H1 (cell line): ENCODE measurements around the gene ZC2HC1C. TPM values are rescaled to one million over a fixed set of nuclear protein-coding genes. Genes with fewer than 3 reads are reported as not detected.
"Not testable (repeated sequence)": the region's sequence is repeated elsewhere in the genome, so short reads cannot be mapped to it uniquely, and the experiment has no call there.

Experiments
- CTCF ChIA-PET: fragments of 300-600 bp; sonication (Branson Sonifier 250); formaldehyde crosslinking; loops from one replicate; lab custom pipeline; 2021; ENCODE audit not compliant: partially characterized antibody; lab: Charles Lee
- POLR2A ChIA-PET: fragments of 300-600 bp; sonication (Branson Sonifier 250); formaldehyde crosslinking; loops from one replicate; lab custom pipeline; 2021; ENCODE audit warnings: inconsistent platforms; ENCODE audit not compliant: partially characterized antibody; lab: Charles Lee
- DNase-seq, 2 experiments: peaks; one replicate each; pipeline versions ENCODE4 v3.0.0 to v3.0.0-alpha.2; 2010 to 2022; ENCODE audit warnings: low spot score in 2 of 2, low read depth in 1 of 2, mixed read lengths in 1 of 2
- FAIRE-seq: peaks from 2 replicates; lab custom pipeline; 2011; peaks lifted over from hg19 to GRCh38; lab: Jason Lieb, UNC
- H2AFZ ChIP-seq: 2 replicates; pipeline ENCODE4 v1.8.1; 2012; ENCODE audit warnings: low read length, inconsistent platforms
- H2AK5ac ChIP-seq: 2 replicates; pipeline ENCODE4 v1.6.1; 2013; ENCODE audit warnings: low read depth, low read length
- H2BK120ac ChIP-seq: replicated peaks from 2 replicates; pipeline ENCODE3; 2013; ENCODE audit warnings: low read depth, low read length, inconsistent platforms
- H2BK12ac ChIP-seq: 2 replicates; pipeline ENCODE4 v1.6.1; 2013; ENCODE audit warnings: low read depth, low read length
- H2BK15ac ChIP-seq: 2 replicates; pipeline ENCODE4 v1.6.1; 2013; ENCODE audit warnings: low read length
- H2BK20ac ChIP-seq: 2 replicates; pipeline ENCODE4 v1.6.1; 2013; ENCODE audit warnings: low read length
- H2BK5ac ChIP-seq: 2 replicates; pipeline ENCODE4 v1.6.1; 2013; ENCODE audit warnings: low read depth, low read length
- H3K14ac ChIP-seq: 2 replicates; pipeline ENCODE4 v1.6.1; 2013; ENCODE audit warnings: inconsistent platforms; ENCODE audit not compliant: insufficient read length
- H3K18ac ChIP-seq: 2 replicates; pipeline ENCODE4 v1.6.1; 2013; ENCODE audit warnings: low read length; ENCODE audit errors: extremely low read depth
- H3K23ac ChIP-seq: 2 replicates; pipeline ENCODE4 v1.6.1; 2013; ENCODE audit warnings: inconsistent platforms; ENCODE audit not compliant: insufficient read length
- H3K23me2 ChIP-seq: 2 replicates; pipeline ENCODE4 v1.6.1; 2013; ENCODE audit warnings: low read depth, low read length
- H3K27ac ChIP-seq: 2 replicates; pipeline ENCODE4 v1.6.1; 2011; ENCODE audit warnings: low read depth, low read length, inconsistent platforms
- H3K27me3 ChIP-seq, 4 experiments: replicated peaks in 1 of 4; 1 replicate in 1 of 4; 2 replicates in 3 of 4; pipeline versions ENCODE4 v1.6.1 to v1.8.1; 2011 to 2013; ENCODE audit warnings: low read length in 3 of 4, mild to moderate bottlenecking in 3 of 4, inconsistent platforms in 2 of 4, mixed read lengths in 2 of 4, moderate library complexity in 1 of 4; ENCODE audit not compliant: control insufficient read depth in 3 of 4, insufficient read depth in 3 of 4; ENCODE audit errors: extremely low read depth in 1 of 4
- H3K36me3 ChIP-seq, 4 experiments: 2 replicates each; pipeline versions ENCODE4 v1.6.1 to v1.8.1; 2011 to 2013; ENCODE audit warnings: mild to moderate bottlenecking in 4 of 4, low read length in 3 of 4, moderate library complexity in 2 of 4, control low read depth in 1 of 4, inconsistent platforms in 1 of 4; ENCODE audit not compliant: insufficient read depth in 4 of 4, control insufficient read depth in 2 of 4
- H3K4ac ChIP-seq: replicated peaks from 2 replicates; pipeline ENCODE3; 2013; ENCODE audit warnings: low read length, low read depth, mixed read lengths, inconsistent platforms; ENCODE audit not compliant: insufficient read length
- H3K4me1 ChIP-seq, 4 experiments: replicated peaks in 1 of 4; 1 replicate in 1 of 4; 2 replicates in 3 of 4; pipeline versions ENCODE4 v1.6.1 to v1.8.1; 2011 to 2013; ENCODE audit warnings: low read length in 3 of 4, inconsistent platforms in 2 of 4, mixed read lengths in 1 of 4; ENCODE audit not compliant: insufficient read depth in 4 of 4, control insufficient read depth in 3 of 4
- H3K4me2 ChIP-seq, 2 experiments: 2 replicates each; pipeline versions ENCODE4 v1.6.1 to v1.8.1; 2011 to 2013; ENCODE audit warnings: low read depth in 2 of 2, low read length in 2 of 2, control low read depth in 1 of 2, inconsistent platforms in 1 of 2, mild to moderate bottlenecking in 1 of 2; ENCODE audit not compliant: insufficient read depth in 1 of 2
- H3K4me3 ChIP-seq, 4 experiments: fragments of 200-600, 300-600 bp in 1 of 4; sonication (generic), shearing (Covaris generic), sonication (Bioruptor Twin) in 1 of 4; 2 replicates each; pipeline versions ENCODE4 v1.5.1 to v1.8.1; 2011 to 2016; ENCODE audit warnings: low read length in 4 of 4, low read depth in 3 of 4, control low read depth in 2 of 4, inconsistent platforms in 2 of 4, mild to moderate bottlenecking in 2 of 4, mixed read lengths in 1 of 4, moderate library complexity in 1 of 4; ENCODE audit not compliant: insufficient read depth in 2 of 4; ENCODE audit errors: extremely low read depth in 1 of 4
- H3K56ac ChIP-seq: replicated peaks from 2 replicates; pipeline ENCODE3; 2013; ENCODE audit warnings: low read depth, mild to moderate bottlenecking, mixed read lengths, low read length, inconsistent platforms; ENCODE audit not compliant: insufficient read length
- H3K79me1 ChIP-seq: 2 replicates; pipeline ENCODE4 v1.6.1; 2013; ENCODE audit warnings: low read depth, low read length, control low read depth
- H3K79me2 ChIP-seq, 2 experiments: 2 replicates each; pipeline versions ENCODE4 v1.6.1 to v1.8.1; 2012 to 2013; ENCODE audit warnings: low read length in 2 of 2, mild to moderate bottlenecking in 2 of 2, inconsistent platforms in 1 of 2; ENCODE audit not compliant: insufficient read depth in 2 of 2, control insufficient read depth in 1 of 2
- H3K9ac ChIP-seq, 4 experiments: replicated peaks in 1 of 4; 1 replicate in 1 of 4; 2 replicates in 3 of 4; pipeline versions ENCODE4 v1.6.1 to v1.8.1; 2011 to 2013; ENCODE audit warnings: low read depth in 3 of 4, low read length in 3 of 4, control low read depth in 2 of 4, mild to moderate bottlenecking in 2 of 4, moderate library complexity in 2 of 4, inconsistent platforms in 1 of 4; ENCODE audit errors: extremely low read depth in 1 of 4
- H3K9me3 ChIP-seq, 2 experiments: 2 replicates each; pipeline versions ENCODE4 v1.6.1 to v1.8.1; 2012 to 2013; ENCODE audit warnings: mild to moderate bottlenecking in 2 of 2, moderate library complexity in 2 of 2, control low read depth in 1 of 2, inconsistent platforms in 1 of 2, low read depth in 1 of 2, low read length in 1 of 2, mixed read lengths in 1 of 2; ENCODE audit not compliant: insufficient read depth in 2 of 2
- H4K20me1 ChIP-seq, 2 experiments: replicated peaks in 1 of 2; 2 replicates each; pipeline versions ENCODE3 to v1.8.1; 2011 to 2013; ENCODE audit warnings: inconsistent platforms in 2 of 2, low read length in 2 of 2, mild to moderate bottlenecking in 1 of 2; ENCODE audit not compliant: insufficient read depth in 2 of 2, control insufficient read depth in 1 of 2
- H4K5ac ChIP-seq: 2 replicates; pipeline ENCODE4 v1.6.1; 2013; ENCODE audit warnings: low read length, low read depth, mixed read lengths, inconsistent platforms; ENCODE audit not compliant: insufficient read length
- H4K8ac ChIP-seq: 2 replicates; pipeline ENCODE4 v1.8.0; 2013; ENCODE audit warnings: mild to moderate bottlenecking, moderate library complexity, low read length, inconsistent platforms; ENCODE audit not compliant: insufficient read depth; ENCODE audit errors: extremely low read depth
- H4K91ac ChIP-seq: replicated peaks from 2 replicates; pipeline ENCODE3; 2013; ENCODE audit warnings: low read length, mixed read lengths, inconsistent platforms; ENCODE audit not compliant: insufficient read length
- WGBS, 2 experiments: shearing (Covaris generic) in 1 of 2; methylation state at CpG; one replicate each; pipeline versions ENCODE4 v1.1.6 to v1.1.7; 2013 to 2015; ENCODE audit warnings: low lambda C conversion rate in 2 of 2, mixed read lengths in 2 of 2, inconsistent platforms in 1 of 2, low coverage in 1 of 2, missing lambda C conversion rate in 1 of 2; ENCODE audit not compliant: insufficient replicate concordance in 2 of 2, insufficient coverage in 1 of 2, insufficient read length in 1 of 2; ENCODE audit errors: extremely low coverage in 1 of 2, missing lambda C conversion rate in 1 of 2; 5-methylcytosine and 5-hydroxymethylcytosine counted together
- polyA plus RNA-seq, 7 experiments: library from polyadenylated mRNA; depleted of rRNA in 3 of 7; stranded (reverse) in 5 of 7; unstranded in 2 of 7; fragments of >200 nt in 5 of 7; fragments of 200-250 nt in 2 of 7; gene quantifications; 1 replicate in 5 of 7; 2 replicates in 1 of 7; 4 replicates in 1 of 7; pipeline versions ENCODE4 v1.2.1 to v1.2.3, GENCODE V29; 2011 to 2013; ENCODE audit warnings: missing spikeins in 2 of 7, mixed read lengths in 2 of 7
- total RNA-seq: library from RNA; stranded (reverse); fragmentation: NEBNext Ultra II Directional; extraction: Animal tissue kit (Norgen Biotek cat#: 25700); gene quantifications from 2 replicates; pipeline ENCODE4 v1.2.1, GENCODE V29; 2021

The ZC2HC1C gene
- total and polyA plus RNA-seq, 2 of the 8 experiments (the other 6 are each of a cell fraction or from before 2014, with no cell fraction given), result 0.57 to 1.2 TPM

DNA sequence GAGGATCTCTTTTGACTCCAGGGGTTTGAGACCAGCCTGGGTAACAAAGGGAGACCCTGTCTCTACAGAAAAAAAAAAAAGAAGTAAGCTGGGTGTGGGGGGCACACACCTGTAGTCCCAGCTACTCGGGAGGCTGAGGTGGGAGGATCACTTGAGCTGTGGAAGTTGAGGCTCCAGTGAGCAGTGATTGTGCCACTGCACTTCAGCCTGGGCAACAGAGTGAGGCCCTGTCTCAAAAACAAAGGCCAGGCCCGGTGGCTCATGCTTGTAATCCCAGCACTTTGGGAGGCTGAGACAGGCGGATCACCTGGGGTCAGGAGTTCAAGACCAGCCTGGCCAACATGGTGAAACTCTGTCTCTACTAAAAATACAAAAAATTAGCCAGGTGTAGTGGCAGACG is 1.7 kb upstream of the ZC2HC1C start:
- not testable (repeated sequence) for H3K4me1 ChIP-seq, H2BK20ac ChIP-seq, H3K56ac ChIP-seq, FAIRE-seq, H3K23ac ChIP-seq, H3K9ac ChIP-seq, H4K91ac ChIP-seq, H3K18ac ChIP-seq, H3K27ac ChIP-seq, DNase-seq, H2AK5ac ChIP-seq, H2BK120ac ChIP-seq, H3K9me3 ChIP-seq, H4K20me1 ChIP-seq, H3K36me3 ChIP-seq, H3K79me1 ChIP-seq, H2BK5ac ChIP-seq, H3K14ac ChIP-seq, H2AFZ ChIP-seq, H3K4ac ChIP-seq, H3K27me3 ChIP-seq, H2BK12ac ChIP-seq, H4K8ac ChIP-seq, H4K5ac ChIP-seq, H2BK15ac ChIP-seq
- H3K23me2 ChIP-seq, result peaks cover 14% of the 10 kb centered on the region
- WGBS, 2 experiments, result 79% methylated on average over 4 of the region's 4 CpGs; no CpG with 5 or more reads in 1 of the 2 experiments
- ChIA-PET CTCF (interaction anchor here (0.9 to 5.6 kb wide), 5 partner anchors 11 to 162 kb away, joined by 3 to 39 read pairs (median 4); no protein-coding TSS in a partner anchor), POLR2A (interaction anchor here (0.6 to 3.9 kb wide), 6 partner anchors 11 to 208 kb away, joined by 3 to 22 read pairs (median 4); partner anchors contain the start of gene MLH3)
- H3K4me3 ChIP-seq, result peak overlapping the region in 2 of 4 experiments; percentile 80 to 90; a peak in 2 of 8 replicates
- peak overlapping the region in 1 of 2 experiments; percentile 60; a peak in 3 of 4 replicates for H3K4me2 ChIP-seq
- H3K79me2 ChIP-seq, result peaks cover 0 to 17% of the 10 kb centered on the region in 2 experiments; a peak in 2 of 4 replicates
